ENCODE results near the gene AHDC1. TPM values are rescaled to one million over a fixed set of nuclear protein-coding genes. Genes with fewer than 3 reads are reported as not detected.

The AHDC1 gene
- total RNA-seq, 1 donor from 2014 or later = 40.1 TPM

- peak overlapping the region; percentile 97 for H3K27ac ChIP-seq (replicated peaks)
- no peaks in the 10 kb centered on the region for H3K9me3 ChIP-seq (replicated peaks)
- H3K4me1 ChIP-seq = peaks cover 100% of the 10 kb centered on the region
- H3K4me3 ChIP-seq = no peak overlapping the region
- peak; percentile 15 for DNase-seq
- no peaks in the 10 kb centered on the region for H3K36me3 ChIP-seq
- no peaks in the 10 kb centered on the region for H3K27me3 ChIP-seq (ENCODE audit: low read depth)
- intact Hi-C loops (cut with micrococcal nuclease) = no loop called here
- TF ChIP-seq, protein P1, sequence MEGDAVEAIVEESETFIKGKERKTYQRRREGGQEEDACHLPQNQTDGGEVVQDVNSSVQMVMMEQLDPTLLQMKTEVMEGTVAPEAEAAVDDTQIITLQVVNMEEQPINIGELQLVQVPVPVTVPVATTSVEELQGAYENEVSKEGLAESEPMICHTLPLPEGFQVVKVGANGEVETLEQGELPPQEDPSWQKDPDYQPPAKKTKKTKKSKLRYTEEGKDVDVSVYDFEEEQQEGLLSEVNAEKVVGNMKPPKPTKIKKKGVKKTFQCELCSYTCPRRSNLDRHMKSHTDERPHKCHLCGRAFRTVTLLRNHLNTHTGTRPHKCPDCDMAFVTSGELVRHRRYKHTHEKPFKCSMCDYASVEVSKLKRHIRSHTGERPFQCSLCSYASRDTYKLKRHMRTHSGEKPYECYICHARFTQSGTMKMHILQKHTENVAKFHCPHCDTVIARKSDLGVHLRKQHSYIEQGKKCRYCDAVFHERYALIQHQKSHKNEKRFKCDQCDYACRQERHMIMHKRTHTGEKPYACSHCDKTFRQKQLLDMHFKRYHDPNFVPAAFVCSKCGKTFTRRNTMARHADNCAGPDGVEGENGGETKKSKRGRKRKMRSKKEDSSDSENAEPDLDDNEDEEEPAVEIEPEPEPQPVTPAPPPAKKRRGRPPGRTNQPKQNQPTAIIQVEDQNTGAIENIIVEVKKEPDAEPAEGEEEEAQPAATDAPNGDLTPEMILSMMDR (IDR thresholded peaks at IDR 0.05; ENCODE audit: borderline replicate concordance) = no peak
These were observed 37.3 kb downstream of the AHDC1 start for GRCh38 chr1:27566462-27567145.

DNA sequence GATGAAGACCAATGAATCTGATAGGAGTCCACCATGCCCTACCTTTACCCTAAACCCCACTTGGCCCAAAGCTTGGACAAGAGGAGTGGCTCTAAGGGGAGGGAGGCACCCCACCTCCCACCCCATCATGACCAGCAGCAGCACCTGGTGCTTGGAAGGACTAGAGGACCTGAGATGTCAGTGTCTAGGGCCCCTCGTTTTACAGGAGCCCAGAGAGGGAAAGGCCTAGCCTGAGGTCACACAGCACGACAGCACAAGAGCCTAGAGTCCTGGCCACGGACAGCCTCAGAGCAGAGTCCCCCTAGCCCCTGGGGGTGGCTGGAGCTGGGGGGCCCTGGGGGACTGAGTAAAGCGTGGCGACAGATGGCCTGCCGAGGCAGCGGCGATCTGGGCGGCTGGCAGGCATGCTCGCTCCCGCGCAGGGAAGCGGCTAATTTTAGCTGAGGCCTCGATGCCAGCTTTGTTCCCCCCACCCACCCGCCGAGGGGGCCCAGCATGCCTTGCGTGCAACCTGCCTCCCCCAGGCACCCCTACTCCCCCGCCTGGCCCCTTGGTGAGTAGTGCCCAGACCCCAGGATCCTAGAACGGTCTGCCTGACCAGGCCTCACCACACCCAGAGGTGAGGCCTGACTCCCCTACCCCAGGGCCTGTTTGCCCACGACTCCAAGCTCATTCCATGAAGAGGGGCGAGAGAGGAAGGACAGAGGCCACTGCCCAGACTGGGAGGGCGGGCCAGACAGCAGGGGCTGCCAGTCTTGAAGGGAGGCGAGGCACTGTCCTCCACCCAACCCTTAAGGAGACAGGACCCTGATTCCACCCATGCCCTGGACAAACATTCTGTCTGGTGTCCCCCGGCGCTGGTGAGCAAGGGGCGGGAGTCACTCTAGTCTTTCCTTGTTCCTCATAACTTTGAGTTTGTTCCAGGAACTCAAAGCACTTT is 39.0 kb downstream of the AHDC1 start:
- intact Hi-C loops (cut with micrococcal nuclease) = no loop called here
- TF ChIP-seq, protein P1 (IDR thresholded peaks at IDR 0.05; ENCODE audit: borderline replicate concordance) = no peak
- Histone ChIP-seq H3K27ac (replicated peaks) (peak overlapping the region; percentile 97), H3K9me3 (replicated peaks) (no peaks in the 10 kb centered on the region), H3K4me3 (peak overlapping the region; percentile 40), H3K4me1 (peaks cover 100% of the 10 kb centered on the region), H3K36me3 (no peaks in the 10 kb centered on the region), H3K27me3 (ENCODE audit: low read depth) (no peaks in the 10 kb centered on the region)
- DNase-seq = peak; percentile 70

GRCh38 chr1:27563591-27564471 is 40.1 kb downstream of the AHDC1 start:
- TF ChIP-seq, protein P1 (IDR thresholded peaks at IDR 0.05; ENCODE audit: borderline replicate concordance) = no peak
- intact Hi-C loops (cut with micrococcal nuclease) = no loop called here
- H3K27ac ChIP-seq (replicated peaks) = peak overlapping the region; percentile 97
- peak; percentile 73 for DNase-seq
- H3K36me3 ChIP-seq = no peaks in the 10 kb centered on the region
- peak overlapping the region; percentile 40 for H3K4me3 ChIP-seq
- H3K27me3 ChIP-seq (ENCODE audit: low read depth) = no peaks in the 10 kb centered on the region
- no peaks in the 10 kb centered on the region for H3K9me3 ChIP-seq (replicated peaks)
- H3K4me1 ChIP-seq = peaks cover 99% of the 10 kb centered on the region

DNA sequence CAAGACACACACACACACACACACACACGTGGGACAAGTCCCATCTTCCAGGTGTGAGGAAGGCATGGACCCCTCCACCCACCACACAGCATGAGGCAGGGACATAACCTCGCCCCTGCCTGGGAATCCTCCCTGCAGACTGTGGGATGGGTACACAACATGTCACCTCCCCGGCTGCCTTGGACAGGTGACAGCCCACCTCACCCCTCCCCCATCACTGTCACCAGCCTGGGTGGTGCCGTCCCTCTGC is 40.7 kb downstream of the AHDC1 start:
- intact Hi-C loops (cut with micrococcal nuclease) = no loop called here
- no peak for DNase-seq

More for the DNA sequence above, 40.7 kb downstream of the AHDC1 start:
- peaks cover 3% of the 10 kb centered on the region for H3K36me3 ChIP-seq
- TF ChIP-seq, protein P1 (IDR thresholded peaks at IDR 0.05; ENCODE audit: borderline replicate concordance) = no peak
- no peaks in the 10 kb centered on the region for H3K9me3 ChIP-seq (replicated peaks)
- H3K4me3 ChIP-seq = no peak overlapping the region
- H3K4me1 ChIP-seq = peaks cover 99% of the 10 kb centered on the region
- H3K27me3 ChIP-seq (ENCODE audit: low read depth) = no peaks in the 10 kb centered on the region
- H3K27ac ChIP-seq (replicated peaks) = peak overlapping the region; percentile 97

Measured in left ventricle myocardium inferior (tissue), 1 donor.